Measurements from ENCODE around the gene TMEM178B. TPM values are rescaled to one million over a fixed set of nuclear protein-coding genes. Genes with fewer than 3 reads are reported as not detected.

Gene TMEM178B
- total and polyA plus RNA-seq, 10 of the 15 experiments (the other 5 are each of a cell fraction or from before 2014, with no cell fraction given), result 0.01 to 1.1 (median 0.04) TPM; not detected in 2

GRCh38 chr7:141133646-141134045, 59.8 kb downstream of the TMEM178B start (continued):
- TF ChIP-seq MEF2A (IDR thresholded peaks at IDR 0.05; ENCODE audit: insufficient read depth, low read depth, low read length) (no peak), ZNF217 (IDR thresholded peaks at IDR 0.05) (no peak), BCLAF1 (IDR thresholded peaks at IDR 0.05) (no peak)

- no peak overlapping the region for H3K4me2 ChIP-seq (ENCODE audit: control insufficient read depth, insufficient read depth)
- ChIA-PET SMC1A (ENCODE audit: uncharacterized antibody, unreplicated experiment) (interaction anchor here (1.0 kb wide), 1 partner anchor 11 kb away, joined by 5 read pairs; no protein-coding TSS in a partner anchor), RAD21 (ENCODE audit: unreplicated experiment) (no interaction called here), POLR2A (no interaction called here), CTCF (no interaction called here)
- no peaks in the 10 kb centered on the region for H4K20me1 ChIP-seq (ENCODE audit: control insufficient read depth, insufficient read depth)
- no peaks in the 10 kb centered on the region for H3K79me2 ChIP-seq (ENCODE audit: control insufficient read depth, insufficient read depth, low read length)
- no peak overlapping the region for H3K4me3 ChIP-seq
- no TSS peak for BruUV-seq (replicated peaks)
- no peaks in the 10 kb centered on the region for H3K36me3 ChIP-seq (ENCODE audit: control insufficient read depth in 2 of 2, insufficient read depth in 2 of 2, low read length in 1 of 2)
- intact Hi-C loops (cut with micrococcal nuclease; ENCODE audit: unreplicated experiment), result no loop called here
- H3K27me3 ChIP-seq (replicated peaks in 1 of 2; ENCODE audit: control insufficient read depth in 2 of 2, insufficient read depth in 2 of 2, low read length in 1 of 2), result no peaks in the 10 kb centered on the region; a peak in 1 of 4 replicates
- H3K27ac ChIP-seq (ENCODE audit: control insufficient read depth, insufficient read depth), result no peak overlapping the region
- 96% methylated on average over 1 of the region's 2 CpGs for WGBS (ENCODE audit: insufficient coverage, insufficient replicate concordance, low lambda C conversion rate, missing lambda C conversion rate)
- DNase-seq (ENCODE audit: low read depth, low spot score) (no peak), ATAC-seq (no peak), FAIRE-seq (no peak)
- in situ Hi-C loops (cut with MboI), result no loop called here
- H2AFZ ChIP-seq (ENCODE audit: control insufficient read depth, low read depth, low read length), result no peak overlapping the region
- H3K9me3 ChIP-seq (replicated peaks; ENCODE audit: control insufficient read depth, insufficient read depth, low read length), result no peaks in the 10 kb centered on the region
- no peak overlapping the region for H3K9ac ChIP-seq (ENCODE audit: control insufficient read depth, insufficient read depth, low read length)
- TF ChIP-seq RB1 (IDR thresholded peaks at IDR 0.05; ENCODE audit: borderline replicate concordance) (no peak), SMAD1 (IDR thresholded peaks at IDR 0.05; ENCODE audit: low read depth, partially characterized antibody) (no peak), JUND (IDR thresholded peaks at IDR 0.05; ENCODE audit: low read depth, low read length) (no peak), KAT2A (conservative IDR thresholded peaks at IDR 0.05; ENCODE audit: control insufficient read depth, low read depth, low read length) (no peak), REST (IDR thresholded peaks at IDR 0.05; ENCODE audit: low read depth, low read length) (no peak), HDAC6 (IDR thresholded peaks at IDR 0.05; ENCODE audit: unreplicated experiment) (no peak), ZNF217 (IDR thresholded peaks at IDR 0.05) (no peak), NR2C2 (IDR thresholded peaks at IDR 0.05; ENCODE audit: borderline replicate concordance, control insufficient read depth, insufficient read length, low read depth) (no peak), ZNF622 (IDR thresholded peaks at IDR 0.05) (no peak), GATAD2B (conservative IDR thresholded peaks at IDR 0.05; ENCODE audit: low read depth) (no peak), GABPA (IDR thresholded peaks at IDR 0.05; ENCODE audit: low read depth) (no peak), NR2F1 (conservative IDR thresholded peaks at IDR 0.05) (no peak), TARDBP (IDR thresholded peaks at IDR 0.05; ENCODE audit: borderline replicate concordance) (no peak), SP1 (IDR thresholded peaks at IDR 0.05; ENCODE audit: low read depth, low read length) (no peak)
- H3K4me1 ChIP-seq (ENCODE audit: control insufficient read depth, insufficient read depth, low read length), result no peaks in the 10 kb centered on the region
These were observed 68.2 kb downstream of the TMEM178B start for GRCh38 chr7:141142058-141142457.

Data from GM12878 (cell line).